NK-92 (cell line): Measurements from ENCODE around the gene UBAP1.
"Not testable (repeated sequence)": the region's sequence is repeated elsewhere in the genome, so short reads cannot be mapped to it uniquely, and the experiment has no call there.

Experiments used
- DNase-seq: peaks from one replicate; lab custom pipeline; 2025; ENCODE audit not compliant: unreplicated experiment; lab: John Stamatoyannopoulos, UW

Gene UBAP1

GRCh38 chr9:34178436-34179212, at the start of gene UBAP1:
Gene UBAP1, plus strand, starts transcription at chr9:34179043. Its CDS starts 41,872 bp downstream, at chr9:34220915.
- DNase-seq = peak; percentile 39

DNA sequence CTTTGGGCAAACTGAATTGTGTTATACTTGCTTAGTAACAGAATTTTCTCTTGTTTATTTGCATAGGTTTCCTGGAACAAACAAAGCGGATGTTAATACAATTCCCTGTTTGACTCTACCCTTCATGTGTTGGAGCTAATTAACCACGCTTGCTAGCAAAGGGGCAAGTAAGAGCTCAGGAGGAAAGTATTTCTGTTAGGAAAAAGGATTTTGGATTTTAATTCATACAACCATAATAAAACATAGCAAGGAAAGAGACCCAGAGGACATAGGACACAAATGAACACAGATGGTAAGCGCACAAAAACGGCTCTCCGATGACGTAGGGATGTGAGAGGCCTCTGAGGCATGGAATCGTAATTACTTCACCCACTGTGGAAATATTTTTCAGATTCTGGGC, 47.3 kb upstream of the UBAP1 start:
- no peak for DNase-seq

DNA sequence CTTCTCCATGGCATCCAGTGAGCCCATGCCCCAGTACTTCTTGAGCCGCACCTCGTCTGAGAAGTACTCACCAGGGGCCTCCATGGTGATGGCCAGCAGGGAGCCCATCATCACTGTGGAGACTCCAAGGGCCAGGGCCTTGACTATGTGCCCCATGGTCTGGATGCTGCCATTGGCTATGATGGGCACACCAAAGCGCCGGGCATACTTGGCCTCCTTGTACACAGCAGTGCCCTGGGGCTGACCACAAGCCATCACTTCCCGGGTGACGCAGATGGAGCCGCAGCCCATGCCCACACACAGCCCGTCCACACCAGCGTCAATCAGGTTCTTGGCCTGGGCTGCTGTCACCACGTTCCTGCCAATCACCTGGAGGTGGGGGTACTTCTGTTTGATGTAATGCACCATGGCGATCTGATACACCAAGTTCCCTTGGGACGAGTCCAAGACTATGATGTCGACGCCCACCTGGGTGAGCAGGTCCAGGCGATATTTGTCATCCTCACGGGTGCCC, 45.4 kb upstream of the UBAP1 start:
- DNase-seq = no peak

DNA sequence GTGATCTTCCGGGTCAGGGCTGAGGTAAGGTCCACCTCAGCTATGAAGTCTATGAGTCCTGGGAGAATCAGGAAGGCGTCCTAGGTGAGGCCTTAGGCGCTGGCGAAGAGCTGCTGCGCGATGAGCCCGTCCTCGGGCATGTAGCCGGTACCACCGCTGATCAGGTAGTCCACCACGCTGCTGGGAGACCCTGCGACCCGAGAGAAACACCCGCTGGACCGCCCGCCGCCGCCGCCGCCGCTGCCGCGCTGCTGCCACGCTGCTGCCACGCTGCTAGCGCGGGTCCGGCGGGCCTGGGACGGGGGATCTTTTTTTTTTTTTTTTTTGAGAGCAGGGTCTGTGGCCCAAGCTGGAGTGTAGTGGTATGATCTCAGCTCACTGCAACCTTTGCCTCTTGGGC, 44.3 kb upstream of the UBAP1 start:
- DNase-seq = no peak

DNA sequence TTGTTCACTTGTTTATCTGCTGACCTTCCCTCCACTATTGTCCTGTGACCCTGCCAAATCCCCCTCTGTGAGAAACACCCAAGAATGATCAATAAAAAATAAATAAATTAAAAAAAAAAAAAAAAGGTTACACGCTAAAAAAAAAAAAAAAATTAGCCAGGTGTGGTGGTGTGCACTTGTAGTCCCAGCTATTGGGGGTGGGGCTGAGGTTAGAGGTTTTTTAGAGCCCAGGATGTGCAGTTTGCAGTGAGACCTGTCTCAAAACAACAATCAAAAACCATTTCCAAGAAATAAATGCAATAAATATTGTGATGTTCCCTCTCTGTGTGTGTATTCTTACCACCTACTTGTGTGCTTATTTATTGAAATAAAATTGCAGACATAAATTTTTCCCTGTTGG, 40.2 kb upstream of the UBAP1 start:
- DNase-seq = not testable (repeated sequence)

DNA sequence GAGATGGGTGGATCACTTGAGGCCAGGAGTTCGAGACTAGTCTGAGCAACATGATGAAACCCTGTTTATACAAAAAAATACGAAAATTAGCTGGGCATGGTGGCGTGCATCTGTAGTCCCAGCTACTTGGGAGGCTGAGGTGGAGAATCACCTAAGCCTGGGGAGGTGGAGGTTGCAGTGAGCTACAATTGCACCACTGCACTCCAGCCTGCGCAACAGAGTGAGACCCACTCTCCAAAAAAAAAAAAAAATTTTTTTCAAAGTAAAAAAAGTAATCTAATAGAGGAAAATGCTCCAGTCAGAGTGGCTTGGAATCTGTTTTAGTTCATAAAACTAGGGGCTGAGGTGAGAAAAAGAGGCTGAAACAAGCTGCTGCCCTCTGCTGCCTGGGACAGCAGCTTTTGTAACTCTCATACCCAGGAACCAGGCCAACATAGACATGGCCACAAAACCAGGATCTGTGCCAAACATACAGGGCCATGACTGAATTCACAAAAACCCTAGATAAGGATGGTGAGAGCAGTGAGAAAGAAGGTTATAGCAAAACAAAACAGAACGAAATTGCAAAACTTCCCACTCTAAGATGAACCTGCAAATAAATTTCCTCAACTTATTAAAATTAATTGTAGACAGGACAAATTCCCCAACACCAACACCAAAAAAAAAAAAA, 39.2 kb upstream of the UBAP1 start:
- DNase-seq = no peak

GRCh38 chr9:34140853-34141252, 38.0 kb upstream of the UBAP1 start:
- DNase-seq = no peak

GRCh38 chr9:34143116-34143515, 35.7 kb upstream of the UBAP1 start:
- DNase-seq = no peak

GRCh38 chr9:34145165-34145564, 33.7 kb upstream of the UBAP1 start:
- no peak for DNase-seq

DNA sequence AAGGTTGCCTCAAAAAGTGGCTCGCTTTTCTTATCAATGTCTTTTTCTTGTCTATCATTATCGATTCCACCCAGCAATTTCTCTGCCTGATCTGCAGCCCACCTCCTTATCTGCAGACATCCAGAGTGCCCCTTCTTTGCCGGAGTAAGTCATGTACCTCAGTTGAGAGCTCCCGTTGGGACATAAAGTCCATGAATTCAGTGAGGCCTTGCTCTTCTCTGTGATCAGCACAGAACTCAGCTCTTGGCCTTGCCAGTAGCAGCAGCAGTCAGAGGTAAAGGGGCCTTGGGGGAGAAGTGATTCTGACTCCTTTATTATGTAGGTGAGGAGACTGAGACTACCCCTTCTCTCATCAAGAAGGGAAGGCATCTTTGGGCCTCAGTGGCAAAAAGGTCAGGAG, 27.4 kb upstream of the UBAP1 start:
- no peak for DNase-seq

DNA sequence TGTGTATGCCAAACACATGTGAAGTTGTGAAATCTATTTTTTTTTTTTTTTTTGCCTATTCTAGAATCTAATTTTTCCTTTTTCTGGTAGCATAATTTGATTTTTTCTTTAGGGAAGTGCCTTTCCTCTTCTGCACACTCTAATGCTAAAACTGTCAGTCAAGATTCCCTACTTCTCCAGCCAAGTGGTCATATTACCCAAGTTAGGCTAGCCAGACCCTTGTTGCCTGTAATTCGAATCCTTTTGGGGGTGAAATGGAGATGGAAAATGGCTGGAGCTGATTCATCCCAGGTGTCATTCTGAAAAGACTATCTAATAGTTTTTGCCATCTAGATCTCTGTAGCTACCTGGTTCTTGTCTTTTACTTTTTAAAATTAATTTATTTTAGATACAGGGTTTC, 24.8 kb upstream of the UBAP1 start:
- DNase-seq = no peak

DNA sequence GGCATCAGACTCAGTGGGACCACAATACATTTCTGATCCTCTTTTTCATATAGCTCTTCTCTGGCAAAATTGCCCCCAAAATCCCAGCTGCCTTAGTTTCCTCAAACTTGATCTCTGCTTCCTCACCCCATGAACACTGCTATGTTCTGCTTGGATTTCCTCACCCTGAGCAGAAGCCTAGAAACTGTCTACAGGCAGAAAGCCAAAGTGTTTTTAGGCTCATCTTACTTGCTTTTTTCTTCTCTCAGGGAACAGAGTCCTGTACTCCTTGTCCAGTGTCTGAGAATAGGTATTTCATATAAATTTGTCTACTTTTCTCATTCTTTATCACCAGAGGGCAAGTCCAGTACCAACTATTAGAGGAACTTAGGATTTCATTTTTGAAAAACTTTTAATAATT, 21.5 kb upstream of the UBAP1 start:
- no peak for DNase-seq

GRCh38 chr9:34157898-34158297, 20.9 kb upstream of the UBAP1 start:
- DNase-seq = no peak

DNA sequence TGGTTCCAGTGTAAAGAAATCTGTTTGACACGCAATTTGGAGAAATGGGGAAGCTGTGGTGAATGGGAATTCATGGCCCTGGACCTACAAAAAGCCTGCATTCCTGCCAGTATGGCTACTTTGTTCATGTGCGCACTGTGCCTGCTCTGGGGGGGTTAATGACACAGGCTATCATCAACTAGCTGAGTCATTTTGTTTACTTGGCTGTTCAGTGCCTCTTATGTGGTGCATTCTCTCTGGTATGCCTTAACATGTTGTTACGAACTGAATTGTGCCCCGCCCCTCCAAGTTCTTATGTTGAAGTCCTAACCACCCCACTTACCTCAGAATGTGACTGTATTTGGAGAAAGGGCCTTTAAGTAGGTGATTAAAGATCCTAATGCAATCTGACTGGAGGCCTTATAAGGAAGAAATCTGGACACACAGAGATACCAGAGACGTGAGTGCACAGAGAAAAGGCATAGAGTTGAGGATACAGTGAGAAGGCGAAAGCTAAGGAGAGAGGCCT, 20.4 kb upstream of the UBAP1 start:
- no peak for DNase-seq

DNA sequence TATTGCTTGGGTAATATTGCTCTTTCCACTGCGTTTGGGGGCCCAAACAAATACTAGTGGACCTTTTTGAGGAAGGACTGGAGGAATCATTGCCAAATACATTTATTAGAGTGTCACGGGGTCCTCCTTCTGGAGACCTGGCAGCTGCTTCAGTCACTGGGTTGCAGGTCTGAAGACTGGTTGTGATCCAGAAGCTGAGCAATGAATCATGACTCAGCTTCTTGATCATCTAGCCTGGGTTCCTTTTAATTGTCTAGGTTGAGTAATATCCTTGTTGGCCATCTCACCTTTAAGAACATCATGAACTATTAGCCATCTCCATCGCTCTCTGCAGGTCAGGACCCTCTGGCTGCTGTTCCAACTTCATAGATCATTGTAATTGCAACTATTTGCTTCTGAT, 15.4 kb upstream of the UBAP1 start:
- DNase-seq = no peak

DNA sequence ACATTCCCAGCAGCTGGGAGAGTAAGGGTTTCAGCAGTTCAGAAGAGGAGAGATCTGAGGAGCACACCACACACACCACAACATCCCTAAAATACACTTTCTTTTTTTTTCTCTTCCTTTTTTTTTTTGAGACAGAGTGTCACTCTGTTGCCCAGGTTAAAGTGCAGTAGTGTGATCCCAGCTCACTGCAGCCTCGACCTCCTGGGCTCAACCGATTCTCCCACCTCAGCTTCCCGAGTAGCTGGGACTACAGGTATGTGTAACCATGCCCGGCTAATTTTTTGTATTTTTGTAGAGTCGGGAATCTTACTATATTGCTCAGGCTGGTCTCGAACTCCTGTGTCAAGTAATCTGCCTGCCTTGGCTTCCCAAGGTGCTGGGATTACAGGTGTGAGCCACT, 9.7 kb upstream of the UBAP1 start:
- DNase-seq = no peak

DNA sequence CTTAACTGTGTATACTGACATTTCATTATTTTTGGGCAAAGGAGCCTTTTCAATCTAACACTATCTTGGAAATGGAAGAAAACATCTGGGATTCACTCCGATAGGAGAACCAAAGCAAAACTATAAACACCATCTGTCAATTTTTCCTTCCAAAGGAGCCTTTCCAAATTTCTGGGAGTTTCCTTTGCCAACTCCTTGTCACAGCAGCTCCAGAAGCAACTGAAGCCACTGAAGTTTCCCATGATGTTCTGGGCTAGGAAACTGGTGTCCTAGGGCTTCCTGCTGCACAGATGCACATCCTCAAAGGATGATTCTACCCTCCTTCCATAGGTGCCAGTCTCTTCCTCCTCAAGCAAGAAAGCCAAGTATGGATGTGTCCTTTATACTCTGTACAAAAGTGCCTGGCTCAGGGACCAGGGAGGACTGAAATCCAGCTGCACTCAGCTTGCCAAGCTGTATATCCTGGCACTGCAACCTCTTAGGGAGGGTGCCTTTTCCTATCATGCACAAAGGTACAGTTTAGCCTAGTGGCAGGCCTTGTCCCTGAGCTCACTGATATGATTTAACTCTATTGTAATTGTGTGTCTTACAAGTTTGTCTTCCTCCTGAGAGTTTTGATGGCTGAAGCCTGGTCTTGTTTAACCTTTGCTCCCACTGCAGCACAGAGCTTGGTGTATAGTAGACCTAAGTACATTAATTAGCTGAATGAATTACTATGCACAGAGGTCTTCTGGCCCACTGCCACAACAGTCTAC, 8.4 kb upstream of the UBAP1 start:
- DNase-seq = no peak

DNA sequence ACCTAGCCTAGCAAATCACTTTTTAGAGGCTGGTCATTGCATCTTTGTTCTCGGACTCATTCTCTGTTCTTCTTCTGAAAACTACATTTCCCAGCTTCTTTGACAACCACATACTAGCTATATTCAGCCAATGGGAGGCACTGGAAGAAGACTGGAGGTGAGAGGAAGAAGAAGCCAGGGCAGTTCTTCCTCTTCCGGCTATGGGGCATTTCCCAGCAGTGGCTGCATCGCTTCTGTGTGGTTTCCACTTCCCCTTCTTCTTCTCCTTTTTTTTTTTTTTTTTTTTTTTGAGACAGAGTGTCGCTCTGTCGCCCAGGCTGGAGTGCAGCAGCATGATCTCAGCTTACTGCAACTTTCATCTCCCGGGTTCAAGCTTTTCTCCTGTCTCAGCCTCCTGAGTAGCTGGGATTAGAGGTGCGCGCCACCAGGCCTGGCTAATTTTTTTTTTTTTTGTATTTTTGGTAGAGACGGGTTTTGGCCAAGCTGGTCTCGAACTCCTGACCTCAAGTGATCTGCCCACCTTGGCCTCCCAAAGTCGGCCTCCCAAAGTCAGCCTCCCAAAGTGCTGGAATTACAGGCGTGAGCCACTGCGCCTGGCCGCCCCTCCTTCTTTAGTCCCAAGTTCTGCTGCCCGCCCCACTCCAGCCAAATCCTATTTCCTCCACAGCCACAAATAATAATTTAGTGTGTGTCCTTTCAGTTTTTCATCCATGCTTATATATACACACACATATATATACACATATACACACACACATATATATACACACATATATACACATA, 6.9 kb upstream of the UBAP1 start:
- no peak for DNase-seq

DNA sequence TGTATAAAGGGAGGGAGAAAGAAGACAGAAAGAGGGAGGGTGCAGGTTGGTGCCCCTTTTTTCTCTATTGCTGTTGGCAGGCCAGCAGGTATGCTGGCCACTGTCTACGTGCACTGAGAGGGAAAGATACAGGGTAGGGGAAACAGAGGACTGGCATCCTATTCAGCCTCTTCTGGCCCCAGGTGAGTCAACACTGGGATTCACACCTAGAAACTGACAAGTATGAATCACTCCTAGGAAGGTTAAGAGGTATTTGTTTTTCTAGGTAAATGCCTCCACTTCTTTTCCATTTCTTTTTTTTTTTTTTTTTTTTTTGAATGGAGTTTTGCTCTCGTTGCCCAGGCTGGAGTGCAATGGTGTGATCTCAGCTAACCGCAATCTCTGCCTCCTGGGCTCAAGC, 2.8 kb upstream of the UBAP1 start:
- DNase-seq = no peak

DNA sequence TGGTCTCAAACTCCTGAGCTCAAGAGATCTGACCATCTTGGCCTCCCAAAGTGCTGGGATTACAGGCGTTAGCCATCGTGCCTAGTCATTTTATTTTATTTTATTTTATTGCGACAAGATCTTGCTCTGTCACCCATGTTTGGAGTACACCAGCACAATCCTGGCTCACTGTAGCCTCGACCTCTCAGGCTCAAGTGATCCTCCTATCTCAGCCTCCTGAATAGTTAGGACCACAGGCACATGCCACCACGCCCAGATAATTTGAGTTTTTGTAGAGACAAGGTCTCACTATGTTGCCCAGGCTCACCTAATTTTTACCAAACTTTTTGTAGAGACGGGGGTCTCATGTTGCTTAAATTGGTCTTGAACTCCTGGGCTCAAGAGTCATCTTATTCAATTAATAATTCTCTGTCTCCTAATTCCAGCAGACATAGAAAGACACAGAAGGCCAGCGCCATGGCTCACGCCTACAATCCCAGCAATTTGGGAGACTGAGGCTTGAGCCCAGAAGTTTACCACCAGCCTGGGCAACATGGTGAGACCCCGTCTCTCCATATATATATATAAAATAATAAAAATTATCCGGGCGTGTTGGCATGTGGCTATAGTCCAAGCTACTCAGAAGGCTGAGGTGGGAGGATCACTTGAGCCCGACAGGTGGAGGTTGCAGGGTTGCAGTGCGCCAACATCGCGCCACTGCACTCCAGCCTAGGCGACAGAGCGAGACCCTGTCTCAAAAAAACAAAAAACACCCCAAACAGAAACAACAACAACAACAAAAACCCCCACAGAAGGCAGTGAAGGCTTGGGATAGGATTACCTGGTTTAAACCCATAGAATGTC, 1.0 kb upstream of the UBAP1 start:
- no peak for DNase-seq
